NOMO-1 treated with DMSO at 0.1 percent for 48 hours (cell line): ENCODE data around the gene DTHD1.
A peak's percentile ranks its signal among the peaks of the same experiment; 100 is the strongest.

Source experiments
- DNase-seq: peaks from one replicate; lab custom pipeline; 2025; ENCODE audit not compliant: unreplicated experiment; lab: John Stamatoyannopoulos, UW

The DTHD1 gene

DNA sequence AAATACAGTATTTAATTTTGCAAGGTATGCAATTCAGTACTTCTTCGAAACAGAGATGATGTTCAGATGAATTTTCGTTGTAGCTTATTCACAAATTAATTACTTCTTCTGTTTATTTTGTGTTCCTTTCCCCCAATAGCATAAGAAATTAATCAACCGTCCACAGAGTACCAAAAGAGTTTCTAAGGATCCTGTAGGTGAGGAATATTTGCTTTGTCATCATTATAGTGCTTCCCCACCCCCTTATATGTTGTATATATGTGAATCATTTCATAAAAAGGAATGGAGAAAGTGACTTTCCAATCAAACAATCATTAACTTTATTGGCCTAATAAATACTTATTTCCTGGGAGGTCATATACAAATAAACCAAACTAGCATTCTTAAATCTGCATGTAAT is 57.6 kb downstream of the DTHD1 start:
- no peak for DNase-seq

DNA sequence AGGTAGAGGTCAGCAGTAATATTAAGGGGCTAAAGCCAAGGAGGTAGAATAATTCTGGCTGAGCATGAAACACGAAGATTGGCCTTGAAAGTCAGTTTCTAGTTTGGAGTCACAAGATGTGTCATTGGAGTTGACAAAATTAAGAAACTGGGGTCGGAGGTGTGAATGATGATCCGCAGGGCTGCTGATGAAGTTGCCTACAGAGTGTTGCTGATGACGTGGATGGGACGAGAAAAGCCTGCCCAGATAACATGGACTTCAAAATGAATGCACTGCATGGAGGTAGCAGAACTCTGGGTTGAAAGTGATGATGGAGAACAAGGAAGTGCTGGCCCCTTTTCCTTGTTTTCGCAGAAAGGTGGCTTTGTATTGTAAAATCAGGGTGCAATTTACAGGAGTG is 60.5 kb downstream of the DTHD1 start:
- no peak for DNase-seq

DNA sequence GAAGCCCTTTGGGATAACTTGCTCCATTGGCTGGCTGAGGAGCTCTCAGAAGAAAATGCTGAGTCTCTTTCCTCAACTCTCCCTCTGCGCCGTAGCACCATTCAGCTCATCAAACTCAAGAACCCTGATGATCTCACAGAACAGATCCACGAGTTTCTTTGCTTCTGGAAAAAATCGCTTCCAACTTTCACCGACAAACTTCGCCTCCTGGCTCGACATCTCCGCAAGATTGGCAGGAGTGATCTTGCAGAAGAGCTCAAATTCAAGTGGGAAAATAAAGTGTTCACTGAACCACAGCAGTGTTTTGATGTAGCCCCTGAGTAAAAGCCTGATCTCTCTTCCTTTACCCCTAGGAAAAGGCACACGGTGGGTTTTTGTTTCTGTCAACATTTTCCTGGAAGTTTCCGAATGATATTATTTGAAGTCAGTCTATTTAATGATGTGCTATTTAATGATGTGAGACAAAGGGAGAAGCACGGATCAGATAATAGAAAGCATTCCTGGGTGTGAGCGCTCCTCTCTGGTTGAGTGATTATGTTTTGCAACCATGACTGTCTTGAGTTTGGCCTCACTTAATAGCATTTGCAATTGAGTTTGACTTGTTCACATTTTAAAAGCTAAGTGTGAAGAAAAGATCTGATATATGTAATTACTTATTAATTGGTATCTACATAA is 62.2 kb downstream of the DTHD1 start:
- DNase-seq: no peak

DNA sequence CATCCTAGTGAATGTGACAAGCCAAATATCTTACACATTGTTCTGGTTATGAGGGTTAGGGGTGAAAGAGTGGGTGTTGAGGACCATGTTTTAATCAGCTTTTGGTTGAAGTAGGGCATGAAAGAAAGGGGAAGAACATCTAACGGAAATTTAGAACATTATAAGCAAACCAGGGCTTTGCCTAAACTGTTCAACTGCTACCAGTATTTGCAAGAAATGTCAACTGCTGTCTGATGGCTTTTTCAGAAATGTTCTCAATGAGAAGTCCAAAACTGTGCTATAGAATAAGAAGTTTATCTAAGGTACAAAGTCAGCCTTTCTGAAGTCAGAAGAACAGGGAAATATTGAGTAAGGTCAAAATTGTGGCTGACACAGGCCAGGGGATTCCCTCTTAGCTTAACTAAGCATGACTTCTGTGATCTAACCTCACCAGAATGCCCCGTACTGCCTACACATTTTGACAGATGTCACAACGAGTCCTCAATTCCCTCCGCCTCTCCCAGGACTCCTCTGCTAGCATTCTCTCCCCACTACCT is 67.1 kb downstream of the DTHD1 start:
- peak; percentile 14 for DNase-seq

DNA sequence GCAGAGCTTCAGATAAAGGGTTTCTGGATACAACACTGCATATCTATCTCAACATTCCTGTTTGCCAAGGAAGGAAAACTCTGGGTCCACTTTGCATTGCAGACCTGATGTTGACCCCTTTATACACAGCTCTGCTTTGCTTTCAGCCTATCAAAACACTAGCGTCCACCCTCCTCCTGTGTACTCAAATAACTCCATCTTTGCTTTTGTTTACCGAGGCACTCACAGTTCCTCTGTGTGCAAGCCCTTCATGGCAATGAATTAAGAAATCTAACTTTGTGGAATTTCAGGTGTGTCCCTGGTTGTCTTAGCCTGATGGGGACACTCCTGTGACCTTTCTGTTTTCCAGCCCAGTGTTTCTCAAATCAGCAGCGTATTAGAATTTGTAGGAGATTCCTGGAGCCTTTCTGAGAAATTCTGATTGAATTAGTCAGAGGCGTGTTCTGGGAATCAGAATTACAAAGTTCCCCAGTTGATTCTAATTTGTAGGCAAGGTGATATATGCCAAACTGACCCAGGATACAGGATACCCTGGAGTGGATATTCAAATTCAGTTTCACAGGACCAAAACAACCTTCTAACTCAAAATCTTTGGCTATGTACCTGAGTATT is 68.6 kb downstream of the DTHD1 start:
- no peak for DNase-seq

DNA sequence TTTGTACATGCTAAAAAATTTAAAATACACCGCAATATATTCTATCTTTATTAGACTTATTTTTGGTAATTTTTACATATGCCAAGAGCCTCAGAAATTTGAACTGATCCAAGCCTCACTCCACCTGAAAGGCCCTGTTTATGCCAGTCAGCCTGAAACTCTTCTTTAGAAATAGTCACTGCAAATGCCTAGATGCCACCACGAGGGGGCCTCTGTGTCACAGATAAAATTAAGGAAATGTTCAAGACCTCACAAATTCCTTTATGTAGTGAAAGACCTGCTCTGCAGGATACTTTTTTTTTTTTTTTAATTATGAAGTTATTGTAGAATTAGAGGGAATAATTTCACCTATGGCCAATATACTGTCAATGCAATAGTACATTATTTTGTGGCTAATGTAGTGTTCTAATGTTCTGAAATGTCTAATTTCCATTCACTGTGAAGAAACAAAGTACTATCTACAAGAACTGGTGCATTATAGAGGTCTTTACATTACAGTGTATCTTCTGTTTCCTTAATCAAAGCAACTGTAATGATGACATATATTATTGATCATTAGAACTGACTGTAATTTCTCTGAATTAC is 69.8 kb downstream of the DTHD1 start:
- peak; percentile 53 for DNase-seq

DNA sequence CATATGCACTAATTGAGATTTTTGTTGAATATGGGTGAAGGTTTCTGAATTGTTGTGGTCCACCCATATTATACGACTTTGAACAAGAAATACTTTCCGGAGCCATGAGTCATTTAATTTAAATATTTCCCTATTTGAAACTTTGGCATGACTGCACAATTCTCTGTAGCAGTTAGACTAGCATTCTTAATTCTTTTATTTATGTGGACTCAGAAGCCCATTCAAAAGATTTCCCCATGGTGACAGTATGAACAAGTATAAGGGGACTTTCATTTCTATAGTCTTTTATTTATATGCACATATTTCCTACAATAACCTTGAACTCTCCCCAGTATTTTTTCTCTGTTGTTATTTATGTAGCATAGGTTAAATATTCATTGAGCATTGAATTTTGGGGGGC is 72.6 kb downstream of the DTHD1 start:
- no peak for DNase-seq

DNA sequence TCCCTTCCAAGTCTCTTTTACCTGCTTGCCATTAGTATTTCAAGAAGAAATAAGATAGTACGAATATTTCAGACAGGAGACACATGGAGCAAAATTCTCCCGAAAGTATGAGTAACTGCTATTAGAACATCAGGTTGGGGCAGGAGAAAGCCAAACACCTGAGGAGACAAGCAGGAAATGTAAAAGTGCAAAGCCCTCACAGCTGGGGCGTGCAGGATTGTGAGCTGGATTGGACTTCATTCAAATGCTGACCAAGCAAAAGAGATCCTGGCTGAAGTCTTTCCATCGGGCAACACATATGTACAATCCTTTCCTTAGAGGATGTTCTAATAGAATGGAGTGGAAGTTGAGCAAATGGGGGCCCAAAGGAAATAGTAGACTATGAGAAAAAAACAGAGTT is 76.8 kb downstream of the DTHD1 start:
- no peak for DNase-seq

DNA sequence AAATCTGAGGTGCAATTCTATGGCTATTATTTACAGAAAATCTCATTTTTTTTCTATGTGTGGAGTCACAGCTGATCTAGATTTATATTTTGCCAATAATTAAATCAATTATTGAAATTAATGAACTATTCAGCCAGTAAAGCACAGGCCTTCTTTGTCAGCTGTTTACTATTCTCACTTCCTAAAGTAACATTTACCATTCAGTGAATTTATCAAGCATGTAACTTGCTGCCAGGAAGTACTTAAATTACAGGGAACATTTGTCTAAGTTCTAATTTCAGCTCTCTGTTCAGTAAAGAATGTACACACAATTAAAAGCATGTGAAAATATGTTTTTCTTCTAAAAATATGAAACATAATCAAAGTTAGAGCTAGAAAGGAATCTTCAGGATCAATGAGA is 79.3 kb downstream of the DTHD1 start:
- no peak for DNase-seq

DNA sequence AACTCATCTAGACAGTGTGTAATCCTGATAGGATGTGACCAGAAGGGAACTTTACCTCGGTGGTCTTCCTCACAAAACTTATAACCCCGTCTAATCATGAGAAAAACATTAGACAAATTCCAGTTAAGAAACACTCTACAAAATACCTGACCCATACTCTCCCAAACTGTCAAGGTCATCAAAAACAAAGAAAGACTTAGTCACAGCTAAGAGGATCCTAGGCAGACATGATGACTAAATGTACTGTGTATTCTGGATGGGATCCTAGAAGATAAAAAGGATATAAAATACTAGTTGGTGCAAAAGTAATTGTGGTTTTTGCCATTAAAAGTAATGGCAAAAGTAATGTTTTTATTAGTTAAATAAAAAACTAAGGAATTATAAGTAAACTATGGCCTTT is 81.6 kb downstream of the DTHD1 start:
- no peak for DNase-seq

DNA sequence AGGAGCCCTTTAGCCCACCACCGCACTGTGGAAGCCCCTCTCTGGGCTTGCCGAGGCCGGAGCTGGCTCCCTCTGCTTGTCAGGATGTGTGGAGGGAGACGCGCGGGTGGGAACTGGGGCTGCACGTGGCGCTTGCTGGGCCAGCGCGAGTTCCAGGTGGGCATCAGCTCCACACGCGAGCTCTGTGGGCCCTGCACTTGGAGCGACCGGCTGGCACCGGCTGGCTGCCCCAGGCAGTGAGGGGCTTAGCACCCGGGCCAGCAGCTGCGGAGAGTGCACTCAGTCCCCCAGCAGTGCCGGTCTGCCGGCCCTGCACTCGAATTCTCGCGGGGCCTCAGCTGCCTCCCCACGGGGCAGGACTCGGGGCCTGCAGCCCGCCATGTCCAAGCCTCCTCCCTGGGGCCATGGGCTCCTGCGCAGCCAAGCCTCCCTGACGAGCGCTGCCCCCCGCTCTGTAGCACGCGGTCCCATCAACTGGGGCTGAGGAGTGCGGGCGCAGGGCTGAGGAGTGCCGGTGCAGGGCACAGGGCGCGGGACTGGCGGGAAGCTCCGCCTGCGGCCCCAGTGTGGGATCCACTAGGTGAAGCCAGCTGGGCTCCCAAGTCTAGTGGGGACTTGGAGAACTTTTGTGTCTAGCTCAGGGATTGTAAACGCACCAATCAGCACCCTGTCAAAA is 93.6 kb downstream of the DTHD1 start:
- DNase-seq: no peak

DNA sequence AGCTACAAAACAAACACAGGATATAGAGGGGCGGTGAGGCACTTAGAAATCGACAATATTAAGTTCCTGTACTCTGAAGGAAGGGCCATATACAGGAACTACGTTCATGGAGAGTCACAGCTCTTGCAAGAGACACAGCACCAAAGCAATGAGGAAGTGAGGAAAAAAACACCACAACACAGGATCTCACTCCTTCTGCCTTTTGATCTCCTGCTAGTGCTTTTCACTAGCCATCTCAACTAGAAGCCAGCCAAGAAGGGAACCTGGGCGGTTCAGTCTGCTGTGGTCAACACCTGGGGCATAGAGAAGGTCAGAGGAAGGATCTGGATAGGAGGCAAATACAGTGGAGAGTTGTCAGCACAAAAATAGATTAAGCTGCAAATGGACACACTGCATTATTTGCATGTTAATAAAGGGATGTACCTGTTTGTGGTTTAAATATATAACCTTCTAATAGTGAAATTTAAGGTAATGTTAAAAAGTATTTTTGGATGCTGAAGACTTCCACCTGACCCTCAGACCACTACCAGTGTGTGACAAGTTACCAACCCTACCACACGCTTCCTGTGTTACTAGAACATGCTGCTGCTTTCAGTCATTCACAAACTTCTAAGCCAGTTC is 104.6 kb downstream of the DTHD1 start:
- peak; percentile 91 for DNase-seq

DNA sequence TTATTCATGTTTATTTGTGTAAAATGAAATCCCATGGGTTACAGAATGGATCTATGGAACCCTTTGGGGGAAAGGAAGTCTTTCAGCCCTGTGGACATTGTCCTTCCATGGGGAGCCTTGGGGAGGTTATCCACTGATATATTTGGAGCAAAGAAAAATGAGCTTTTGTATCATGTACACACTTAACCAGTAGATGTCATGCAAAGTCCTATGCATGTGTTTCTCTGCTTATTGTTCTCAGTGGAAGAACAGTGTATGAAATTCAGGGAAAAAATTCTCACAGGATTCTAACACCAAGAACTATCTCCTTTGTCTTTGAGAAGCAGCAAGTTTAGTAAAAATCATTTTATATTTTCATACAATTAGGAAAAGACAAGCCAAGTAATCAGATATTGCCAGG is 105.3 kb downstream of the DTHD1 start:
- DNase-seq: no peak

DNA sequence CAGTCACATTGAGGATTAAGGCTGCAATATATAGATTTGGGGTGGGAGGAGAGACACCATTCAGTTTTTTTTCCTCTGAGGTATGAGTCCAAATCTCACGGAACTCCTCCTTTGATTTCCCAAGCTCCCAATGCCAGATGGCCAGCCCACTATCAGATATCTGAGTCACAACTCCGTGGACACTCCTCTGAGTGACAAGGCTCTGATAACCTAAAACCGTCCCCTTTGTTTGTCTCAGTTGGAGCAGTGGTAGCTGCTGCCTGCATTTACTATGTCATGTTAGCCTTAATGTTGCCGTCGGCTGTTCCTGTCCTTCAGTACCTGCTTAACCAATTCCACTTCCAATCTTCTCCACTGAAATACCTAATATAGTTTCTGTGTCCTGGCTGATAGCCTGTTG is 107.3 kb downstream of the DTHD1 start:
- DNase-seq: no peak

DNA sequence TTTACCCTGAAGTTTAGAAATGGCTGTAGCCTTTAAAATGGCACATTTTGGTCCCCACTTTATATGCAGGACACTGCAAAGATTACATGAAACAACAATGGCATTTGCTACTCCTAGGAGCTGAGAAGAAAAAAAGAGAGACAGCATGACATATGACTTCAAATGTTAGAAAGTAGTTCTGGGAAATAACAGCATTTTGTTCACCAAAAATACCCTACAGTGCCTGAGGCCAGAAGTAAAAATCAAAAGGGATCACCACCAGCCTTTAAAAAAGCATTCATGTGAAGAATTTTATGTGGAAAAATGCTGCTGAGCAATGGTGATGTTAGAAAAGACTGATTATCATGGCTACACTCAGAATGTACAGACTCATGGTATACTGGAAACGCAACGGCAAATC is 110.0 kb downstream of the DTHD1 start:
- no peak for DNase-seq

DNA sequence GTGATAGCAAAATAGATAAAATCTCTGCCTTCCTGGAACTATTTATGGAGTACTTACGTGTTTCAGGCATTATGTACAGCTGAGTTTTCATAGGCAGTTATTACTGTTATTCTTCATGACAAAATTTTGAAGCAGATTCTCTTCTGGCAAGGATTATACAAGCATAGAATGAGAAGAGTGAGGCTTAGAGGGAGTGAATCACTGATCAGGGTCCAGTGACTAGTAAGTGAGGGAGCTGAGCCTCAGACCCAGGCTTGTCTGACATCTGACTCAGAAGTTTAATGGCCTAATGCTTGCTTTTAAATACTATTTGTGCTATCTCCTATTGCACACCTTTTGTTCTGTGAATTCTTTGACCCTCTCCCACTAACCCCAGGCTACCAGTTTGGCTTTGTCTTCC is 110.6 kb downstream of the DTHD1 start:
- no peak for DNase-seq

DNA sequence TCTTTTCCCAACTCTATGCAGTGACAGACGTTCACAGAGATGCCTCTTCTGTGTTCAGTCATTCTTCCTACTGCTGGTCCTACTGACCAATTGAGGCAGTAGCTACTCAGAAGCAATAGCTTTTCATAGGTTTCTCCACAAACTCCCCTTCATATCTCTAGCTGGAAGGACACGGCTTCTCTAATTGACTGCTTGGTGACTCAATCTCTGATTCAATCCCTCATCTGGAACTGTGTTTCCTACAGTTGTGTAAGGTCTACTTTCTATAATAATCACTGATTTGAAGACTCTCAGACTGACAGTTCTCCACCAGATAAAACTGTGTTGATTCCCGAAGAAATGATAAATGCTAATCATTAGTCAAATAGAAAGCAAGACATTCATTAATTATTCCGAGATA is 111.5 kb downstream of the DTHD1 start:
- no peak for DNase-seq
